SK-N-SH (cell line): ENCODE data around the gene CLINT1. TPM values are rescaled to one million over a fixed set of nuclear protein-coding genes. Genes with fewer than 3 reads are reported as not detected.

Experiments
- CTCF ChIA-PET: fragments of 300-600, 350-600 bp; formaldehyde crosslinking; extraction: SDS; loops from one replicate; lab custom pipeline; 2021; lab: Yijun Ruan, JAX
- POLR2A ChIA-PET: fragments of 350-600 bp; sonication (Branson Sonifier 250); formaldehyde crosslinking; extraction: SDS; loops from one replicate; lab custom pipeline; 2020; ENCODE audit warnings: antibody characterized with exemption, inconsistent platforms; lab: Yijun Ruan, JAX
- DNase-seq: peaks from one replicate; pipeline ENCODE4 v3.0.0; 2012
- H2AFZ ChIP-seq: fragments of 200-600 bp; sonication (generic); 2 replicates; pipeline ENCODE4 v1.8.1; 2016; ENCODE audit warnings: antibody characterized with exemption, mild to moderate bottlenecking, low read depth
- H3F3A ChIP-seq: fragments of 200-600 bp; sonication (generic); replicated peaks from 2 replicates; pipeline ENCODE3; 2016; ENCODE audit warnings: antibody characterized with exemption, mild to moderate bottlenecking; ENCODE audit not compliant: insufficient read depth
- H3K27ac ChIP-seq, 2 experiments: fragments of 200-500 bp in 1 of 2; fragments of 200-600 bp in 1 of 2; sonication (Bioruptor generic) in 1 of 2; sonication (generic), shearing (Covaris generic) in 1 of 2; 2 replicates each; pipeline versions ENCODE4 v1.5.1 to v1.6.1; 2014 to 2016; ENCODE audit warnings: low read depth in 2 of 2, inconsistent platforms in 1 of 2, low read length in 1 of 2, mild to moderate bottlenecking in 1 of 2, mixed read lengths in 1 of 2
- H3K27me3 ChIP-seq: fragments of 200-600 bp; sonication (generic), shearing (Covaris generic); 2 replicates; pipeline ENCODE4 v1.6.1; 2016; ENCODE audit warnings: mixed run types; ENCODE audit not compliant: insufficient read depth
- H3K36me3 ChIP-seq, 2 experiments: fragments of 200-500 bp in 1 of 2; fragments of 200-600 bp in 1 of 2; sonication (Bioruptor generic) in 1 of 2; sonication (generic) in 1 of 2; replicated peaks in 1 of 2; 2 replicates each; pipeline versions ENCODE3 to v1.5.1; 2014 to 2016; ENCODE audit warnings: low read length in 1 of 2, mild to moderate bottlenecking in 1 of 2; ENCODE audit not compliant: insufficient read depth in 2 of 2, control insufficient read depth in 1 of 2
- H3K4me1 ChIP-seq, 2 experiments: fragments of 200-500 bp in 1 of 2; fragments of 200-600 bp in 1 of 2; sonication (Bioruptor generic) in 1 of 2; sonication (generic), shearing (Covaris generic) in 1 of 2; 2 replicates each; pipeline versions ENCODE4 v1.5.1 to v1.6.1; 2014 to 2016; ENCODE audit warnings: low read depth in 1 of 2, low read length in 1 of 2, mixed run types in 1 of 2; ENCODE audit not compliant: insufficient read depth in 2 of 2, control insufficient read depth in 1 of 2
- H3K4me2 ChIP-seq: fragments of 200-600 bp; sonication (generic), shearing (Covaris generic); 2 replicates; pipeline ENCODE4 v1.6.1; 2017; ENCODE audit warnings: mixed run types
- H3K4me3 ChIP-seq, 2 experiments: fragments of 200-500 bp in 1 of 2; fragments of 200-600 bp in 1 of 2; sonication (Bioruptor generic) in 1 of 2; sonication (generic), shearing (Covaris generic) in 1 of 2; 2 replicates each; pipeline versions ENCODE4 v1.5.1 to v1.8.1; 2014 to 2016; ENCODE audit warnings: low read depth in 2 of 2, inconsistent platforms in 1 of 2, low read length in 1 of 2, mild to moderate bottlenecking in 1 of 2, mixed read lengths in 1 of 2, moderate library complexity in 1 of 2
- H3K79me2 ChIP-seq: fragments of 200-600 bp; sonication (generic); 2 replicates; pipeline ENCODE4 v1.8.1; 2017; ENCODE audit warnings: mild to moderate bottlenecking; ENCODE audit not compliant: insufficient read depth
- H3K9ac ChIP-seq: fragments of 200-600 bp; sonication (generic); 2 replicates; pipeline ENCODE4 v1.6.1; 2017; ENCODE audit warnings: mixed run types
- H3K9me2 ChIP-seq: fragments of 200-600 bp; sonication (generic); 2 replicates; pipeline ENCODE4 v1.6.1; 2017; ENCODE audit warnings: mixed run types
- H3K9me3 ChIP-seq: fragments of 200-600 bp; sonication (generic); 2 replicates; pipeline ENCODE4 v1.6.1; 2017; ENCODE audit warnings: mixed run types, mild to moderate bottlenecking, moderate library complexity
- H4K20me1 ChIP-seq: fragments of 200-600 bp; sonication (generic); 2 replicates; pipeline ENCODE4 v1.6.1; 2017; ENCODE audit warnings: mild to moderate bottlenecking, mixed run types; ENCODE audit not compliant: insufficient read depth
- CHD2 ChIP-seq: fragments of 150-350 bp; IDR thresholded peaks from 2 replicates; pipeline ENCODE4 v1.6.1; 2018; ENCODE audit warnings: low read length; ENCODE audit not compliant: partially characterized antibody
- EP300 ChIP-seq, 2 experiments: IDR thresholded peaks; 2 replicates each; pipeline versions ENCODE4 v1.4.0 to v1.6.1; 2012; ENCODE audit warnings: borderline replicate concordance in 1 of 2, low read depth in 1 of 2, low read length in 1 of 2
- FOSL2 ChIP-seq: IDR thresholded peaks from 2 replicates; pipeline ENCODE4 v1.4.0; 2012; ENCODE audit warnings: low read depth, mild to moderate bottlenecking, moderate library complexity, borderline replicate concordance
- FOXJ3 ChIP-seq: sonication (generic); formaldehyde crosslinking; IDR thresholded peaks from 2 replicates; pipeline ENCODE4 v1.5.1; 2020; ENCODE audit warnings: mild to moderate bottlenecking, missing genetic modification reagents
- JUND ChIP-seq: IDR thresholded peaks from 2 replicates; pipeline ENCODE4 v1.4.0; 2012
- MAX ChIP-seq: IDR thresholded peaks from 2 replicates; pipeline ENCODE4 v1.4.0; 2012; ENCODE audit warnings: low read depth
- MEF2A ChIP-seq: IDR thresholded peaks from 2 replicates; pipeline ENCODE4 v1.4.0; 2012; ENCODE audit warnings: low read depth, borderline replicate concordance
- NFIC ChIP-seq: IDR thresholded peaks from 2 replicates; pipeline ENCODE4 v1.4.0; 2012; ENCODE audit warnings: borderline replicate concordance
- POLR2AphosphoS5 ChIP-seq: IDR thresholded peaks from 2 replicates; pipeline ENCODE4 v1.6.1; 2012; ENCODE audit warnings: low read depth, low read length
- RFX5 ChIP-seq: IDR thresholded peaks from 2 replicates; pipeline ENCODE4 v1.6.1; 2012; ENCODE audit warnings: mild to moderate bottlenecking, improper control_type of control experiment, low read length
- SIN3A ChIP-seq: IDR thresholded peaks from 2 replicates; pipeline ENCODE4 v1.6.1; 2012; ENCODE audit warnings: low read depth, mild to moderate bottlenecking, low read length, moderate library complexity, borderline replicate concordance
- SMC3 ChIP-seq: IDR thresholded peaks from 2 replicates; pipeline ENCODE4 v1.6.1; 2012; ENCODE audit warnings: low read depth, low read length, improper control_type of control experiment
- TAF1 ChIP-seq: IDR thresholded peaks from 2 replicates; pipeline ENCODE4 v1.6.1; 2012; ENCODE audit warnings: low read depth, mild to moderate bottlenecking, low read length, moderate library complexity, borderline replicate concordance
- TEAD4 ChIP-seq: IDR thresholded peaks from 2 replicates; pipeline ENCODE4 v1.4.0; 2012; ENCODE audit warnings: mild to moderate bottlenecking, borderline replicate concordance; ENCODE audit not compliant: insufficient read depth
- USF1 ChIP-seq: IDR thresholded peaks from 2 replicates; pipeline ENCODE4 v1.4.0; 2012; ENCODE audit warnings: low read depth, borderline replicate concordance
- WGBS: methylation state at CpG from one replicate; pipeline ENCODE4 v1.1.6; 2017; ENCODE audit warnings: low lambda C conversion rate; 5-methylcytosine and 5-hydroxymethylcytosine counted together
- polyA plus RNA-seq, 3 experiments: library from polyadenylated mRNA; depleted of rRNA; stranded (reverse); fragments of >200 nt; gene quantifications; 2 replicates each; pipeline ENCODE4 v1.2.3, GENCODE V29; 2012
- TF ChIP-seq, protein P1 (sequence below): fragments of 150-350 bp; IDR thresholded peaks from 2 replicates; pipeline ENCODE4 v1.6.1; 2017; ENCODE audit warnings: antibody characterized with exemption, low read length, low read depth, borderline replicate concordance
- TF ChIP-seq, protein P2 (sequence below): fragments of 200-600 bp; sonication (generic); IDR thresholded peaks from 2 replicates; pipeline ENCODE4 v1.6.1; 2017; ENCODE audit warnings: antibody characterized with exemption, mild to moderate bottlenecking, moderate library complexity

CLINT1 gene
- polyA plus RNA-seq, 1 of the 3 experiments (the other 2 are of a cell fraction), result 65.4 TPM

DNA sequence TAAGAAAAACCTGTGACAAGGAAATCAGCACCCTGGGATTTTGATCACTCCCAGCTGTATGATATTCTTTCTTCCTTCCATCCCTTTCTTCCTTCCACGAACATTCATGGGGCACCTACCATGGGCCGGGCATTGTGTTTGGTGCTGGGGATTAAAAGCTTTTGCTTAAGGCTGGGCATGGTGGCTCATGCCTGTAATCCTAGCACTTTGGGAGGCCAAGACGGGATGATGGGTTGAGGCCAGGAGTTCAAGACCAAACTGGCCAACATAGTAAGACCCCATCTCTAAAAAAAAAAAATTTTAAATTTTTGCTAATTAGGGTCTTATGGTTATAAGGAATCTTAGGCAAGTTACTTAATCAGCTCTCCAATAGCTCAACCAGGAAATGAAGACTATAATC lies 48.5 kb upstream of the CLINT1 start:
- H3K9ac ChIP-seq, result no peak overlapping the region
- DNase-seq, result no peak
- no peak overlapping the region for H3K4me2 ChIP-seq
- H3K27ac ChIP-seq, result no peak overlapping the region
- no peaks in the 10 kb centered on the region for H3F3A ChIP-seq
- H3K4me3 ChIP-seq, result no peak overlapping the region
- H3K4me1 ChIP-seq, result 0 out of 4 replicates have a peak, but pooled peaks cover 0 to 7% of the 10 kb centered on the region in 2 experiments
- POLR2A ChIA-PET, result no interaction called here
- no peaks in the 10 kb centered on the region for H3K9me3 ChIP-seq
- no peaks in the 10 kb centered on the region for H4K20me1 ChIP-seq
- H3K36me3 ChIP-seq, result no peaks in the 10 kb centered on the region
- TF ChIP-seq SMC3 (no peak), TEAD4 (no peak), TAF1 (no peak), FOXJ3 (CRISPR knock-in tag) (no peak), POLR2AphosphoS5 (no peak), SIN3A (no peak), CHD2 (no peak), NFIC (no peak), MAX (no peak), RFX5 (no peak), JUND (no peak), USF1 (no peak), MEF2A (no peak), FOSL2 (no peak), EP300 (IDR thresholded peaks at IDR 0.05; ENCODE audit: borderline replicate concordance in 1 of 2, low read depth in 1 of 2, low read length in 1 of 2) (no peak)
- TF ChIP-seq, protein P1, sequence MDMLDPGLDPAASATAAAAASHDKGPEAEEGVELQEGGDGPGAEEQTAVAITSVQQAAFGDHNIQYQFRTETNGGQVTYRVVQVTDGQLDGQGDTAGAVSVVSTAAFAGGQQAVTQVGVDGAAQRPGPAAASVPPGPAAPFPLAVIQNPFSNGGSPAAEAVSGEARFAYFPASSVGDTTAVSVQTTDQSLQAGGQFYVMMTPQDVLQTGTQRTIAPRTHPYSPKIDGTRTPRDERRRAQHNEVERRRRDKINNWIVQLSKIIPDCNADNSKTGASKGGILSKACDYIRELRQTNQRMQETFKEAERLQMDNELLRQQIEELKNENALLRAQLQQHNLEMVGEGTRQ, result no peak
- TF ChIP-seq, protein P2, sequence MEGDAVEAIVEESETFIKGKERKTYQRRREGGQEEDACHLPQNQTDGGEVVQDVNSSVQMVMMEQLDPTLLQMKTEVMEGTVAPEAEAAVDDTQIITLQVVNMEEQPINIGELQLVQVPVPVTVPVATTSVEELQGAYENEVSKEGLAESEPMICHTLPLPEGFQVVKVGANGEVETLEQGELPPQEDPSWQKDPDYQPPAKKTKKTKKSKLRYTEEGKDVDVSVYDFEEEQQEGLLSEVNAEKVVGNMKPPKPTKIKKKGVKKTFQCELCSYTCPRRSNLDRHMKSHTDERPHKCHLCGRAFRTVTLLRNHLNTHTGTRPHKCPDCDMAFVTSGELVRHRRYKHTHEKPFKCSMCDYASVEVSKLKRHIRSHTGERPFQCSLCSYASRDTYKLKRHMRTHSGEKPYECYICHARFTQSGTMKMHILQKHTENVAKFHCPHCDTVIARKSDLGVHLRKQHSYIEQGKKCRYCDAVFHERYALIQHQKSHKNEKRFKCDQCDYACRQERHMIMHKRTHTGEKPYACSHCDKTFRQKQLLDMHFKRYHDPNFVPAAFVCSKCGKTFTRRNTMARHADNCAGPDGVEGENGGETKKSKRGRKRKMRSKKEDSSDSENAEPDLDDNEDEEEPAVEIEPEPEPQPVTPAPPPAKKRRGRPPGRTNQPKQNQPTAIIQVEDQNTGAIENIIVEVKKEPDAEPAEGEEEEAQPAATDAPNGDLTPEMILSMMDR, result no peak
- no peak overlapping the region for H2AFZ ChIP-seq
- H3K27me3 ChIP-seq, result no peaks in the 10 kb centered on the region
- no peaks in the 10 kb centered on the region for H3K9me2 ChIP-seq
- no peaks in the 10 kb centered on the region for H3K79me2 ChIP-seq
- 73% methylated on average over 3 of the region's 3 CpGs for WGBS
- CTCF ChIA-PET, result interaction anchor here (1.0 to 1.3 kb wide), 2 partner anchors 11 to 30 kb away, joined by 3 to 4 read pairs; no protein-coding TSS in a partner anchor
